Testis (tissue), 5 donors: ENCODE measurements around the gene TMEM181. TPM values are rescaled to one million over a fixed set of nuclear protein-coding genes. Genes with fewer than 3 reads are reported as not detected.

ENCODE experiments used
- DNase-seq: peaks from one replicate; pipeline ENCODE4 v3.0.0-alpha.2; 2019
- H3K27ac ChIP-seq, 2 donors: fragments of 200-600 bp; sonication (generic); one replicate each; pipeline ENCODE4 v1.5.1; 2019
- H3K27me3 ChIP-seq: fragments of 200-600 bp; sonication (generic); one replicate; pipeline ENCODE4 v1.5.1; 2019
- H3K36me3 ChIP-seq: fragments of 200-600 bp; sonication (generic); one replicate; pipeline ENCODE4 v1.5.1; 2017; ENCODE audit warnings: low read depth; ENCODE audit errors: missing control alignments
- H3K4me1 ChIP-seq: fragments of 200-600 bp; sonication (generic); one replicate; pipeline ENCODE4 v1.5.1; 2019
- H3K4me3 ChIP-seq, 2 donors: fragments of 200-600 bp; sonication (generic); one replicate each; pipeline ENCODE4 v1.5.1; 2017 to 2019
- H3K9me3 ChIP-seq: fragments of 200-600 bp; sonication (generic); one replicate; pipeline ENCODE4 v1.5.1; 2017
- CTCF ChIP-seq, 3 experiments: fragments of 450-650 bp in 2 of 3; fragments of 200-600 bp in 1 of 3; sonication (generic) in 1 of 3; IDR thresholded peaks; one replicate each; pipeline ENCODE4 v1.5.1; 2016 to 2019; ENCODE audit warnings: antibody characterized with exemption in 3 of 3, mild to moderate bottlenecking in 2 of 3, moderate library complexity in 1 of 3
- POLR2A ChIP-seq: fragments of 450-650 bp; IDR thresholded peaks from one replicate; pipeline ENCODE4 v1.6.1; 2017; ENCODE audit warnings: antibody characterized with exemption, mild to moderate bottlenecking, moderate library complexity
- WGBS, 2 donors: methylation state at CpG; one replicate each; pipeline ENCODE4 v1.1.5; 2018; 5-methylcytosine and 5-hydroxymethylcytosine counted together
- intact Hi-C: fragments of 100-400 bp; cut with DNase I; formaldehyde crosslinking; loops from one replicate; pipeline ENCODE4 v1.15.1; 2023; ENCODE audit warnings: low total_unique reads
- long read RNA-seq, 2 donors: transcript quantifications; one replicate each; lab custom pipeline, GENCODE V29; 2026
- polyA plus RNA-seq: library from polyadenylated mRNA; stranded (reverse); fragments of 350-450 nt; fragmentation: Illumina TruSeq; extraction: RNeasy Lipid Tissue Mini Kit (QIAGEN cat#74804); gene quantifications from one replicate; pipeline ENCODE4 v1.2.3, GENCODE V29; 2014; ENCODE audit warnings: low read depth, low replicate concordance; ENCODE audit not compliant: insufficient read depth
- total RNA-seq, 2 donors: library from RNA; depleted of rRNA; stranded (reverse); fragments of >200 nt; gene quantifications; one replicate each; pipeline ENCODE4 v1.2.3, GENCODE V29; 2016

Gene TMEM181
- total RNA-seq (10 to 100 TPM; 74.6 to 81.0 TPM), polyA plus RNA-seq (41.4 TPM)
- long read RNA-seq, donor 1, full-length matches to known transcripts = 2 of 2 reads
- long read RNA-seq, donor 1, partial matches to known transcripts = 0 of 2 reads
- long read RNA-seq, donor 1, other reads (novel, unspliced or antisense) = 0 of 2 reads
- long read RNA-seq, donor 2 = 0 reads

GRCh38 chr6:158559895-158560835, at the start of gene TMEM181:
TSS of gene TMEM181 (plus strand) at chr6:158560091. CDS start at chr6:158560225, 134 bp downstream.
- peak within 1 kb of the TSS; percentile 88 to 90 for H3K27ac ChIP-seq
- WGBS, 2 donors = 0 to 1% methylated on average over 1 to 91 of the region's 120 CpGs
- peak within 1 kb of the TSS; percentile 89 to 96 for H3K4me3 ChIP-seq
- H3K27me3 ChIP-seq = no peaks in the 10 kb centered on the region
- TF ChIP-seq CTCF (IDR thresholded peaks at IDR 0.05) (no peak), POLR2A (no peak)
- no peaks in the 10 kb centered on the region for H3K36me3 ChIP-seq
- intact Hi-C loops = no loop called here
- H3K4me1 ChIP-seq = peaks cover 41% of the 10 kb centered on the region
- peak; percentile 90 for DNase-seq
- H3K9me3 ChIP-seq = no peaks in the 10 kb centered on the region

GRCh38 chr6:158512809-158513208, 47.1 kb upstream of the TMEM181 start:
- Histone ChIP-seq H3K36me3 (no peaks in the 10 kb centered on the region), H3K4me1 (no peaks in the 10 kb centered on the region), H3K4me3 (no peak overlapping the region), H3K27ac (no peak overlapping the region), H3K9me3 (no peaks in the 10 kb centered on the region), H3K27me3 (no peaks in the 10 kb centered on the region)
- TF ChIP-seq POLR2A (no peak), CTCF (IDR thresholded peaks at IDR 0.05) (no peak)
- intact Hi-C loops = no loop called here
- DNase-seq = no peak
- WGBS, 2 donors = 87 to 92% methylated on average over 4 of the region's 4 CpGs

- Histone ChIP-seq H3K36me3 (no peaks in the 10 kb centered on the region), H3K4me1 (no peaks in the 10 kb centered on the region), H3K27me3 (no peaks in the 10 kb centered on the region), H3K4me3 (no peak overlapping the region), H3K9me3 (no peaks in the 10 kb centered on the region), H3K27ac (no peak overlapping the region)
- WGBS, 2 donors = 84 to 98% methylated on average over 4 of the region's 4 CpGs
- TF ChIP-seq CTCF (IDR thresholded peaks at IDR 0.05) = no peak
- intact Hi-C loops = no loop called here
- DNase-seq = no peak
Measured at GRCh38 chr6:158514176-158514575, 45.7 kb upstream of the TMEM181 start.

GRCh38 chr6:158514991-158515390, 44.9 kb upstream of the TMEM181 start:
- H3K9me3 ChIP-seq = no peaks in the 10 kb centered on the region
- no peaks in the 10 kb centered on the region for H3K27me3 ChIP-seq
- H3K27ac ChIP-seq = no peak overlapping the region
- intact Hi-C loops = no loop called here
- H3K36me3 ChIP-seq = no peaks in the 10 kb centered on the region
- TF ChIP-seq CTCF (IDR thresholded peaks at IDR 0.05) (no peak), POLR2A (no peak)
- 94 to 96% methylated on average over 8 of the region's 8 CpGs for WGBS, 2 donors
- H3K4me1 ChIP-seq = no peaks in the 10 kb centered on the region
- no peak overlapping the region for H3K4me3 ChIP-seq
- DNase-seq = no peak
